Stomach (tissue), 4 donors: ENCODE measurements around the gene EDC3.

ENCODE experiments used
- EP300 ChIP-seq: sonication (generic); formaldehyde crosslinking; IDR thresholded peaks from one replicate; pipeline ENCODE4 v1.6.1; 2017; ENCODE audit warnings: antibody characterized with exemption
- POLR2A ChIP-seq, 4 donors: fragments of 450-650 bp; IDR thresholded peaks; one replicate each; pipeline ENCODE4 v1.6.1; 2016; ENCODE audit warnings: antibody characterized with exemption in 4 of 4, control low read depth in 2 of 4, mild to moderate bottlenecking in 1 of 4, moderate library complexity in 1 of 4
- POLR2AphosphoS5 ChIP-seq, 3 donors: sonication (generic); formaldehyde crosslinking; IDR thresholded peaks; one replicate each; pipeline ENCODE4 v1.6.1; 2016; ENCODE audit warnings: antibody characterized with exemption in 3 of 3
- TF ChIP-seq, protein P1 (sequence below), 7 experiments: fragments of 450-650 bp in 4 of 7; fragments of 200-600 bp in 3 of 7; sonication (generic) in 3 of 7; IDR thresholded peaks; one replicate each; pipeline ENCODE4 v1.5.1; 2016 to 2019; ENCODE audit warnings: antibody characterized with exemption in 7 of 7, control low read depth in 2 of 7, mild to moderate bottlenecking in 1 of 7

DNA sequence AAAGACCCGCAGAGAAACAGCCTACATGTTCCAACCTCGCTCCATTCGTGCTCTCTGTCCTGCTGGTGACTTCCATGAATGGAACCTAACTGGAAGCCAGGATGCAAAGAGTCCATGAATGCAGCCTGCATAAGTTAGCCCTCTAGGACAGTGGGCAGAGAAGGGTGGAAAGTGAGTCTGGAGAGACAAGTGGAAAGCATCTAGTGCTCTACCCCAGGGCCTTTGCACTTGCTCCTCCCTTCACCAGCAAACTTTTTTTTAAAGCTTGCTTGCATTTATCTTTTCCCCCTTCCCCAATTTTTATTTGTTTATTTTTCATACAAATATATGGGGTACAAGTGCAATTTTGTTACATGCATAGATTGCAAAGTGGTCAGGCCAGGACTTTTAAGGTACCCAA is 37.4 kb upstream of the EDC3 start:
- TF ChIP-seq, protein P1, sequence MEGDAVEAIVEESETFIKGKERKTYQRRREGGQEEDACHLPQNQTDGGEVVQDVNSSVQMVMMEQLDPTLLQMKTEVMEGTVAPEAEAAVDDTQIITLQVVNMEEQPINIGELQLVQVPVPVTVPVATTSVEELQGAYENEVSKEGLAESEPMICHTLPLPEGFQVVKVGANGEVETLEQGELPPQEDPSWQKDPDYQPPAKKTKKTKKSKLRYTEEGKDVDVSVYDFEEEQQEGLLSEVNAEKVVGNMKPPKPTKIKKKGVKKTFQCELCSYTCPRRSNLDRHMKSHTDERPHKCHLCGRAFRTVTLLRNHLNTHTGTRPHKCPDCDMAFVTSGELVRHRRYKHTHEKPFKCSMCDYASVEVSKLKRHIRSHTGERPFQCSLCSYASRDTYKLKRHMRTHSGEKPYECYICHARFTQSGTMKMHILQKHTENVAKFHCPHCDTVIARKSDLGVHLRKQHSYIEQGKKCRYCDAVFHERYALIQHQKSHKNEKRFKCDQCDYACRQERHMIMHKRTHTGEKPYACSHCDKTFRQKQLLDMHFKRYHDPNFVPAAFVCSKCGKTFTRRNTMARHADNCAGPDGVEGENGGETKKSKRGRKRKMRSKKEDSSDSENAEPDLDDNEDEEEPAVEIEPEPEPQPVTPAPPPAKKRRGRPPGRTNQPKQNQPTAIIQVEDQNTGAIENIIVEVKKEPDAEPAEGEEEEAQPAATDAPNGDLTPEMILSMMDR (IDR thresholded peaks at IDR 0.05): no peak
- TF ChIP-seq POLR2A (IDR thresholded peaks at IDR 0.05) (no peak), POLR2AphosphoS5 (IDR thresholded peaks at IDR 0.05) (no peak), EP300 (no peak)
